HCT116 (cell line): Measurements from ENCODE around the gene OSBPL10.

ENCODE experiments used
- CTCF ChIP-seq, 3 experiments: fragments of 200-600 bp in 1 of 3; sonication (generic) in 1 of 3; IDR thresholded peaks in 2 of 3; conservative IDR thresholded peaks in 1 of 3; 2 replicates each; pipeline ENCODE4 v1.5.1; 2012 to 2017; ENCODE audit warnings: low read depth in 2 of 3, low read length in 2 of 3, antibody characterized with exemption in 1 of 3, borderline replicate concordance in 1 of 3, control low read depth in 1 of 3, mild to moderate bottlenecking in 1 of 3, mixed read lengths in 1 of 3, mixed run types in 1 of 3, moderate library complexity in 1 of 3; ENCODE audit not compliant: insufficient read depth in 1 of 3
- TCF7L2 ChIP-seq: IDR thresholded peaks from 2 replicates; pipeline ENCODE4 v1.7.0; 2011; ENCODE audit warnings: borderline replicate concordance, inconsistent platforms; ENCODE audit not compliant: insufficient read depth, insufficient read length; ENCODE audit errors: extremely low read depth

- TF ChIP-seq TCF7L2 (peak; percentile 79), CTCF (IDR thresholded peaks at IDR 0.05 in 2 of 3, conservative IDR thresholded peaks at IDR 0.05 in 1 of 3; ENCODE audit: borderline replicate concordance in 1 of 3, insufficient read depth in 1 of 3, low read depth in 2 of 3, low read length in 2 of 3) (no peak)
These were observed 251.5 kb downstream of the OSBPL10 start for GRCh38 chr3:31729573-31729972.
